Activated naive CD8-positive, alpha-beta T cell (primary cell): ENCODE results near the gene TACR2.

Source experiments
- H3K27ac Mint-ChIP-seq: one replicate; pipeline ENCODE4 v1.8.0; 2021; ENCODE audit warnings: mixed read lengths
- H3K27me3 Mint-ChIP-seq: one replicate; pipeline ENCODE4 v1.8.0; 2021; ENCODE audit warnings: mixed read lengths
- H3K36me3 Mint-ChIP-seq: one replicate; pipeline ENCODE4 v1.8.0; 2021; ENCODE audit warnings: mixed read lengths
- H3K4me1 Mint-ChIP-seq: one replicate; pipeline ENCODE4 v1.8.0; 2021; ENCODE audit warnings: low read depth, mixed read lengths
- H3K4me3 Mint-ChIP-seq: one replicate; pipeline ENCODE4 v1.8.0; 2021; ENCODE audit warnings: mild to moderate bottlenecking, mixed read lengths
- H3K9me3 Mint-ChIP-seq: one replicate; pipeline ENCODE4 v1.8.0; 2021; ENCODE audit warnings: low read depth, mixed read lengths

The TACR2 gene

DNA sequence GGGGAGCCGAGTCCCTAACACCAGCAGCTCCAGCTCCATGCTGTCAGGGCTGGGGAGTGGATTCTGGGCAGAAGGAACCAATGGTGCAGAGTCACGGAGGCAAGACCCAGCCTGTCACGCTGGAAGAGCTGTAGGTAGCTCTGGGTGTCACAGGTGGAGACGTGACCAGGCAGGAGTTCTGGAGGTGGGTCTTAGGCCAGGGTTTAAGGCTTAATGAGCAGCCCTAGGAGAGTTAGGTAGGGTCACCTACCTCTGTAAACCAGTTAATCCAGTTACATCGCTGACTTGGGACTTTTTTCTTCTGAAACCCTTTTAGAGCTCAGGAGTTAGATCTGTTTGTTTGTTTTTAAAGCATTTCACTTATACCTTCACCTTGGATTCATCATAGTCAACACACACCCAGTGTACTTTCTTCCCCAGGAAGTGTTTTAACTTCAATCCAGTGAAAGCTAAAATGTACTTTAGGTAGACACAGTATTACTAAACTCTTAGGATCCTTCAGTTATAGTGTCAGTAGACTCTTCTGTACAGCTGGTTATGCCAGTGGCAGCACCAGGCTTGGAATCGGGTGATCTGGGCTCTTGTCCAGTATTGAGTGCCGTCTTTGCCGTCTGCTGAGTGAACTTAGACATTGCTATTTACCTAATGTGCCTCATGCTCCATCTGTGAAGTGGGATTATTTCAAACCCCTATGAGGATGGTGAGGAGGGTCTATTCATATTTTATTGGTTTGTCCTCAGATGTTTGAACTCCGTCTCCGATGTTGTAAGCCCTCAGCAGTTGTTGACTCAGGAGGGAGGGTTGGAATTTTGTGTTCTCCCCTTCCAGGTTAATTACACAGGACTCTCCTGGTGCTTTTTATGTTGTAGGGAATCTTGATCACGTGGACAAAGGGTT lies 31.0 kb downstream of the TACR2 start:
- H3K9me3 Mint-ChIP-seq = no peaks in the 10 kb centered on the region
- H3K27ac Mint-ChIP-seq = no peak overlapping the region
- H3K36me3 Mint-ChIP-seq = no peaks in the 10 kb centered on the region
- no peaks in the 10 kb centered on the region for H3K27me3 Mint-ChIP-seq
- H3K4me3 Mint-ChIP-seq = no peak overlapping the region
- peaks cover 6% of the 10 kb centered on the region for H3K4me1 Mint-ChIP-seq

DNA sequence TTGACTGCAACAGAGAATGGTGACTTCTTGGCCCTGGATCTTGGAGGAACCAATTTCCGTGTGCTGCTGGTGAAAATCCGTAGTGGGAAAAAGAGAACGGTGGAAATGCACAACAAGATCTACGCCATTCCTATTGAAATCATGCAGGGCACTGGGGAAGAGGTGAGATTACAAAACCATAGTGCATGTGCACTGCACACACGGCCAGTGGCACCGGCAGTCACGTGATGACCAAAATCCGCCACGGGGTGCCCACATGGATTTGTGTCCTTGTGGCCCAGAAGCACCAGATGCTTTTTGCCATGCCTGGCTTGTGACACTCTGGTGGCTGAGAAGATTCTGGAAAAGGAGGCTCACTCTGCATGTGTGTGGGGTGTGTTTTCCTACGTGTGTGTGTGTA lies 32.4 kb downstream of the TACR2 start:
- Mint-ChIP-seq H3K4me3 (no peak overlapping the region), H3K27ac (peak overlapping the region; percentile 16), H3K27me3 (no peaks in the 10 kb centered on the region), H3K4me1 (peaks cover 2% of the 10 kb centered on the region), H3K36me3 (no peaks in the 10 kb centered on the region), H3K9me3 (no peaks in the 10 kb centered on the region)

DNA sequence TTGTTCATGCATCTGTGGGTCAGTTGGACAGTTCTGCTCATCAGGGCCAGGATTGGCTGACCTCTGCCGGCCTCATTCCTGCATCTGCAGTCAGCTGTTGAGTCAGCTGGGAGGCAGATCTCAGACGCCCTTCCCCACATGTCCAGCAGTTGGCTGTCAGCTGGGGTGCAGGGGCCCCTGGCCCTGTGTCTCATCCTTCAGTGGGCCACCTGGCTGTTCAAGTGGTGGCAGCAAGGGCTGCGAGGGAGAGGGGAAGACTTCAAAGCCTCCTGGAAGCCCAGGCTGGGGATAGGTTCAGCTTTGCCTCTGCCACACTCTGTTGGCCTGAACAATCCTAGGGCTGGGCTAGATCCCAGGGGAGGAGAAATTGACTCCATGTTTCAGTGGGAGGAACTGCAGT lies 33.2 kb downstream of the TACR2 start:
- Mint-ChIP-seq H3K9me3 (no peaks in the 10 kb centered on the region), H3K4me3 (no peak overlapping the region), H3K36me3 (peaks cover 2% of the 10 kb centered on the region), H3K27me3 (no peaks in the 10 kb centered on the region), H3K4me1 (no peaks in the 10 kb centered on the region), H3K27ac (no peak overlapping the region)

DNA sequence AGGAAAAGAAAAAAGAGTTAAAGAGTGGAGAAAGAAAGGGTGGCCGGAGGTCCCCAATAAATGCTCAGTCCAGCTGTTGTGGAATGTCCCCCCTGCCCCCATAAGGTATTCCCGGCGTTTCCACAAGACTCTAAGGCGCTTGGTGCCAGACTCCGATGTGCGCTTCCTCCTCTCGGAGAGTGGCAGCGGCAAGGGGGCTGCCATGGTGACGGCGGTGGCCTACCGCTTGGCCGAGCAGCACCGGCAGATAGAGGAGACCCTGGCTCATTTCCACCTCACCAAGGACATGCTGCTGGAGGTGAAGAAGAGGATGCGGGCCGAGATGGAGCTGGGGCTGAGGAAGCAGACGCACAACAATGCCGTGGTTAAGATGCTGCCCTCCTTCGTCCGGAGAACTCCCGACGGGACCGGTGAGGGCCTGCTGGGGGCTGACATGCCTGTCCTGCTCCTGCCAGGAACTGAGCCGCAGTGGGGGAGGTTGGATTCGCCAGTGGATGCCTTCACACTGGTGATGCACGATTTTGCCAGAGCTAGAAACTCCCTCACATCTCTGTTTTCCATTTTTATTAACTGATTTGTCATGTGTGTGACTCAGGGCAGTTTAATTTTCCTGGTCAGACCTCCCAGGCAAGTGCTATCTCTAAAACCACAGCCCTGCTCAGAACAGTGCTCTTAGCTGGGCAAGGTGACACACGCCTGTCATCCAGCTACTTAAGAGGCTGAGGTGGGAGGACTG lies 34.2 kb downstream of the TACR2 start:
- Mint-ChIP-seq H3K27ac (no peak overlapping the region), H3K36me3 (peaks cover 2% of the 10 kb centered on the region), H3K4me3 (no peak overlapping the region)

DNA sequence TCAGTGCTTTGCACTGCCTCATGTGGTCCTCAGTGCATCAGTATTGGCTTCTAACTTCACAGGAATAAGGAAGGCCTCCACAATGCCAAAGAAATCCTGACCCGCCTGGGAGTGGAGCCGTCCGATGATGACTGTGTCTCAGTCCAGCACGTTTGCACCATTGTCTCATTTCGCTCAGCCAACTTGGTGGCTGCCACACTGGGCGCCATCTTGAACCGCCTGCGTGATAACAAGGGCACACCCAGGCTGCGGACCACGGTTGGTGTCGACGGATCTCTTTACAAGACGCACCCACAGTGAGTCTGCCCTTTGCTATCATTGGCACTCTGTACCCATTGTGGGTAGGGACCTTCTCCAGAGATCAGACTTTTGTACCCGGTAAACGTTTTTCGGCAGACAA lies 36.9 kb downstream of the TACR2 start:
- Mint-ChIP-seq H3K27ac (no peak overlapping the region), H3K36me3 (peaks cover 2% of the 10 kb centered on the region), H3K4me3 (no peak overlapping the region), H3K27me3 (no peaks in the 10 kb centered on the region), H3K9me3 (no peaks in the 10 kb centered on the region), H3K4me1 (peaks cover 6% of the 10 kb centered on the region)

More for the DNA sequence above, 34.2 kb downstream of the TACR2 start:
- Mint-ChIP-seq H3K4me1 (no peaks in the 10 kb centered on the region), H3K9me3 (no peaks in the 10 kb centered on the region), H3K27me3 (no peaks in the 10 kb centered on the region)

DNA sequence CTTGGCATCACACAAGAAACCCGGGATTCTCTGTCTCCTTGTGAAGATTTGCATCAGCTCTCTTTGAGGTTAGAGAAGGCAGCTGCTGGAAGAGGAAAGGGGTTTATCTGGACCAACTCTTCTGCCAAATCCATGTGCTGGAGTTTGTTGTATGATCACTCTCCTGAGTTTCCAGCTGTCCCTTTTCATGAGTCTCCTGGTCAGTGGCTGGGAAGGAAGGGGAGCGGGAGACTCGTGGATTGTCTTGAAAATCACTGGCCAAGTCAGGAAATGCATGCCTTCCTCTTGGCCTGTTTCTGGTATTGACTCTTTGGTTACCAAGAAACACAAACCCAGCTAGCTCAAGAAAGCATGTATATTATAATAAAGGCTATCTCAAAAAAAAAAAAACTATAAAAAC lies 38.8 kb downstream of the TACR2 start:
- Mint-ChIP-seq H3K36me3 (peaks cover 2% of the 10 kb centered on the region), H3K27ac (no peak overlapping the region), H3K27me3 (no peaks in the 10 kb centered on the region), H3K4me1 (peaks cover 18% of the 10 kb centered on the region), H3K9me3 (no peaks in the 10 kb centered on the region), H3K4me3 (no peak overlapping the region)

DNA sequence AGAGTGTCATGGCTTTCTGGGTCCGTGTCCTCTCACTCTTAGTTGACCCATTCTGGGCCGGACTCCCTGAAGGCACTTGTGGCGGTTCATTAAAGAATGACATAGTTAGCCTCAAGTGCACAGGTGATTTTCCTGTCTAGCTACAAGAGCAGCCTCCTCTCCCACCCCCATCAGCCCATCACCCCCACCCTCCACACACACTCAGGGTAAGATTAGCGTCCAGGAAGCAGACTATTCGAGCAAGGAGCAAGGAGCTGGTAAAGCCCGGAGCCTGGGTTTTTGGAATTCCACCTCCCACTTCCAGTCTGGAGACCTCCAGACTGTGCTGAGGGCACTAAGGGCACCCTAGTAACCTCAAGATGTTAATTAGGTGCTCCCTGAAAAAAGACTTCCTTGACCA lies 39.5 kb downstream of the TACR2 start:
- Mint-ChIP-seq H3K4me1 (peaks cover 21% of the 10 kb centered on the region), H3K27me3 (no peaks in the 10 kb centered on the region), H3K9me3 (no peaks in the 10 kb centered on the region), H3K27ac (peak overlapping the region; percentile 22), H3K4me3 (no peak overlapping the region), H3K36me3 (peaks cover 2% of the 10 kb centered on the region)

DNA sequence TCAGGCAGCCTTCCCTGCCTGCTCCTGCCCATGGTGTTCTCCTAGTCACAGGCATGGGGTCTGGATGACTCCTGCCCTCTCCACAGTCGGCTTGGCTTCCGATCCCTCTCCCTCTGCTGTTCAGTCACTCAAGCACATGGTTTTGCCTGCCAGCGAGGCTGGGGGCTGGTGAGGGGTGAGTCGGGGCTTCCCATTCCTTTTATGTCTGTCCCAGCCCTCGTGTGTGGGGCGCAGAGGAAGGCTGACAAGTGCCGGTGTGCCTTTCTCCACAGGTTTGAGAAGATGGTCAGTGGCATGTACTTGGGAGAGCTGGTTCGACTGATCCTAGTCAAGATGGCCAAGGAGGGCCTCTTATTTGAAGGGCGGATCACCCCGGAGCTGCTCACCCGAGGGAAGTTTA lies 40.1 kb downstream of the TACR2 start:
- no peaks in the 10 kb centered on the region for H3K27me3 Mint-ChIP-seq
- peaks cover 23% of the 10 kb centered on the region for H3K4me1 Mint-ChIP-seq
- H3K36me3 Mint-ChIP-seq = peaks cover 4% of the 10 kb centered on the region
- H3K4me3 Mint-ChIP-seq = no peak overlapping the region
- no peak overlapping the region for H3K27ac Mint-ChIP-seq
- H3K9me3 Mint-ChIP-seq = no peaks in the 10 kb centered on the region

DNA sequence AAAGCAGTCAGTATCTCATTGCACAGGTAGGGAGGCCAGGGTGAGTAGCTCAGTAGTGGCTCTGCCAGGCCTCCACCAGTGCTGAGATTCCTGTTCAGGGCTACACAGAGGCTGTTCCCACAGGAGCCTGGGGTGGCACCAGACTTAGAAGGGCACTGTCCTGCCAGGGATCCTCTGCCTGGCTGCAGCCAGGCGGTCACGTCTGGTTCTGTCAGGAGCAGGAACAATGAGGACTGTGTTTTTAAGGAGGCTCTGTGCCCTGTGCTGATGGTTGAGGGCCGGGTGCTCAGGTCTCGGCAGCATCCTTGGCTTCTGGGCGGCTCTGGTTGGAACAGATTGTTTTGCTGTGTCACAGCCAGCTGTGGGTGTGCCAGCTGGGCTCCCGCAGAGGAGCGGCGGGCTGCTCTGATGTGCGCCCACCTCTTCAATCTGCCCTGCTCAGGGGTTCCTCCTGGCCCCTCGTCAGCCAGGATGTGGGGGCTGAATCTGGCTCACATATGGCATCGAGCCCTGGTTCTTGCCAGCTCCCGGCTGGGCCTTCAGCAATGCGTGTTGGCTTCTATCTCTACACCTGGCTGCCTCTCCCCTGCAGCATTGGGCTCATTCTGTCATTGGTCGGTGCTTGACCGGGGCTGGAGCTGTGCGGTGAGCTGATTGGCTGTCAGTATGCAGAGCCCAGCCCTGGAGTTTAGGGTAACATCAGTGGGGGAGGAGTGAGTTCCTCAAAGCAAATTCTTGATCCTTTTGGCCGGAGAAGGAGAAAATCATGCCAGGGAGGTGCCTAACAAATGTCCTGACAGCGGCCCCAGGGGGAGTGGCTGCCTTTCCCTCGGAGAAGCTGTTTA lies 41.2 kb downstream of the TACR2 start:
- H3K9me3 Mint-ChIP-seq = no peaks in the 10 kb centered on the region
- H3K4me1 Mint-ChIP-seq = peaks cover 26% of the 10 kb centered on the region
- H3K36me3 Mint-ChIP-seq = peaks cover 9% of the 10 kb centered on the region
- H3K27me3 Mint-ChIP-seq = no peaks in the 10 kb centered on the region
- peak overlapping the region; percentile 78 for H3K27ac Mint-ChIP-seq
- H3K4me3 Mint-ChIP-seq = no peak overlapping the region

DNA sequence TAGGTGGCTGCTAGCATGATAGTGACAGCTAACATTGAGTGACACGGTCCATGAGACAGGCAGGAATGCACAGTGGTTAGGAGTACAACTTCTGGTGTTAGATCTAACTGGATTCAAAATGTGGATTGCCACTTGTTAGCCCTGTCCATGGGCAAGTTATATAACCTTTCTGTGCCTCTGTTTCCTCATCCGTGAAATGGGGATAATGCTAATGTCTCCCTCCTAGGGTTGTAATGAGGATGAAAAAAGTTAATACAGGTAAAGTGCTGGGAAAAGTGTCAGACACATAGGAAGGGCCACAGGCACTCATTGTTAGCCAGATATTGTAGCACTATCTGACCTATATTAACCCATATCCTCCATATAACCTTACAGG lies 41.8 kb downstream of the TACR2 start:
- H3K9me3 Mint-ChIP-seq = no peaks in the 10 kb centered on the region
- H3K27ac Mint-ChIP-seq = peak overlapping the region; percentile 78
- H3K36me3 Mint-ChIP-seq = peaks cover 11% of the 10 kb centered on the region
- no peaks in the 10 kb centered on the region for H3K27me3 Mint-ChIP-seq
- H3K4me1 Mint-ChIP-seq = peaks cover 26% of the 10 kb centered on the region
- no peak overlapping the region for H3K4me3 Mint-ChIP-seq

DNA sequence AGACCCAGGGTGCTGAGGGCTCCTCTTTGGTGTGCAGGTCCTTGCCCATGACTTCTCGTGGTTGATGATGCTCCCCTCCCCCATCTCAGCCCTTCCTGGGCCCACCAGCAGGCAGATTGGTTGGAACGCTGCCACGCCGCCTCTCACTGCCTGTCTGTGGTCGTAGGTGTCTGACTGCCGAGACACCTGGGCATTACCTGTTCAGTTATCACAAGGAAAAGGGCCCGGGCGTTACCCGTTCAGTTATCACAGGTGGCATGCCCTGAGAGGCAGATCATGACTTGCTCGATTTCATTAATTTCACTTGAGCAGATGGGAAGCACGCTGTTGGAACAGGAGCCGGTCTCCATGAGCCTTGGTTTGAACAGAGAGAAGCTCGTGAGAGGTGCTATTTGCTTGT lies 42.5 kb downstream of the TACR2 start:
- Mint-ChIP-seq H3K4me1 (peaks cover 26% of the 10 kb centered on the region), H3K9me3 (no peaks in the 10 kb centered on the region), H3K36me3 (peaks cover 14% of the 10 kb centered on the region), H3K4me3 (peak overlapping the region; percentile 0), H3K27me3 (no peaks in the 10 kb centered on the region), H3K27ac (peak overlapping the region; percentile 78)

DNA sequence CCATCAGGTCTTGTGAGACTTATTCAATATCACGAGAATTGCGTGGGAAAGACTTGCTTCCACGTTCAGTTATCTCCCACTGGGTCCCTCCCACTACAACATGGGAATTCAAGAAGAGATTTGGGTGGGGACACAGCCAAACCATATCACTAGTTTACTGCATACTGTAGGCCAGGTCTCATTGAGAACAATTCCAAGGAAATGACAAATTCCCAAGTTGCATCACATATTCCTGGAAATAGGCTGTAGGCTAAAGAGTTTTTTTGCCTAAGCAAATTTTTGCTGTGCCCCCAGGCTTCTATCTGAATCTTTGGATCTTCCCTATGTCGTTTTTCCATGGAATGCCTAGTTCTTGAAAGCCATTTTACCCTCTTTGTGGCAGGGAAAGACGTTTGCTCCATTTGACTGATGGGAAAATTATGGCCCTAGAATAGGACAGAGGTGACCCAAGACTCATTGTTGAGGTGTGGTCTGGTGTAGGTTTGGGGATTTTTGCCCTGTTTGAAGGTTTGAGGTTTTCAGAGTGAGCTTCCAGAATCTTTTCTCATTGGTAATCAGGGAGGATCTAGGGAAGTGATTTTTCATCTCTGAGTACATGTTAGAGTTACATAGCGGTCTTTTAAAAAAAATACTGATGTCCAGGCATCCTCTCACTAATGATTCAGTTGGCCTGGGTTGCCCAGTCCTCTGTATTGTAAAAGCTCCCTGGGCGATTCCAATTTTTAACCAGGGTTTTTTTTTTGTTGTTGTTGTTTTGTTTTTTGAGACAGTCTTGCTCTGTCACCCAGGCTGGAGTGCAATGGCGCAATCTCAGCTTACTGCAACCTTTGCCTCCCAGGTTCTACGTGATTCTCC lies 44.4 kb downstream of the TACR2 start:
- Mint-ChIP-seq H3K9me3 (no peaks in the 10 kb centered on the region), H3K36me3 (peaks cover 16% of the 10 kb centered on the region), H3K27me3 (no peaks in the 10 kb centered on the region), H3K4me1 (peaks cover 26% of the 10 kb centered on the region), H3K4me3 (no peak overlapping the region), H3K27ac (no peak overlapping the region)

DNA sequence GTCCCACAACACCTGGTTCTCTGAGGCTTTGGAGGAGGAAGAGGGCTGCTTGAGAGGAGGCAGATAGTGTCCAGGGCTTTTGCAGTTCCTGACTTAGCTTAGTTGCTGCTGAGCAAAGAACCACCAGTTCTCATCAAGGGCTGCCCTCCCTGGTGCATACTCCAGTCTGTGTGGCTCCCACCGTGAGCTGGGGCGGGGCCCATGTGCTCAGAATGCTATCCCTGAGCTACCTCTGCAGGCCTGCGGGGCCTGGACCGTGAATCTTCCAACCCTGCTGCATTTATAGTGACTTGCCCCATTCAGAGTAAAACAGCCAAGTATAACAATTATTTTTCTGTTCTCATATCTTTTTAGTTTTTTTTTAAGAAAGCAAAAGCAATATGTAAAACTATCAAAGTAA lies 49.2 kb downstream of the TACR2 start:
- Mint-ChIP-seq H3K4me1 (peaks cover 29% of the 10 kb centered on the region), H3K36me3 (peaks cover 16% of the 10 kb centered on the region), H3K27ac (no peak overlapping the region), H3K4me3 (no peak overlapping the region), H3K27me3 (no peaks in the 10 kb centered on the region), H3K9me3 (no peaks in the 10 kb centered on the region)

DNA sequence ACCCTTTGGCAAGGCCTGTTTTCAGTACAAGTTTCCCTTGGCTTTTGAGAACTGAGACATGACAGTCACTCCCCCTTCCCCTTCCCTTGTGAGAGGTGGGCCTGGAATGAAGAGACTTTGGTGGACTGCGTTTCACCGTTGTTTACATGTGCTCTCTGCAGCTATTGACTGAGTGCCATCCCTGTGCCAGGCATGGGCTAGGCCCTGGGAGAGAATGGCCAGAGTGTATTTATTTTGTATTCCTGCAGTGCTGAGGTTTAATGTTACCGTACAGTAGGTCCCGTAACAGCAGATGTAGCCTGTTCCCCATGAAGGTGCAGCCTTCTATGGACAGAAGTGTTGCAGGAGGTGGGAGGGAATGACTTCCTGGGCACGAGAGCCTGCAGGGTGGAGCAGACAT lies 50.0 kb downstream of the TACR2 start:
- no peaks in the 10 kb centered on the region for H3K27me3 Mint-ChIP-seq
- H3K4me1 Mint-ChIP-seq = peaks cover 33% of the 10 kb centered on the region
- H3K27ac Mint-ChIP-seq = no peak overlapping the region
- no peak overlapping the region for H3K4me3 Mint-ChIP-seq
- H3K9me3 Mint-ChIP-seq = no peaks in the 10 kb centered on the region
- peaks cover 13% of the 10 kb centered on the region for H3K36me3 Mint-ChIP-seq
